DOHH2 (cell line): ENCODE results near the gene NT5C1B.

Experiments
- EZH2phosphoT487 ChIP-seq: fragments of 200-600 bp; sonication (generic); IDR thresholded peaks from 2 replicates; pipeline ENCODE4 v1.6.1; 2017; ENCODE audit warnings: borderline replicate concordance, mild to moderate bottlenecking, antibody characterized with exemption, low read length, moderate library complexity, mixed read lengths
- TF ChIP-seq, protein P1 (sequence below): fragments of 200-600 bp; sonication (generic); IDR thresholded peaks from one replicate; pipeline ENCODE4 v1.5.1; 2014; ENCODE audit warnings: antibody characterized with exemption, mild to moderate bottlenecking, low read depth, low read length; ENCODE audit not compliant: poor library complexity, severe bottlenecking

DNA sequence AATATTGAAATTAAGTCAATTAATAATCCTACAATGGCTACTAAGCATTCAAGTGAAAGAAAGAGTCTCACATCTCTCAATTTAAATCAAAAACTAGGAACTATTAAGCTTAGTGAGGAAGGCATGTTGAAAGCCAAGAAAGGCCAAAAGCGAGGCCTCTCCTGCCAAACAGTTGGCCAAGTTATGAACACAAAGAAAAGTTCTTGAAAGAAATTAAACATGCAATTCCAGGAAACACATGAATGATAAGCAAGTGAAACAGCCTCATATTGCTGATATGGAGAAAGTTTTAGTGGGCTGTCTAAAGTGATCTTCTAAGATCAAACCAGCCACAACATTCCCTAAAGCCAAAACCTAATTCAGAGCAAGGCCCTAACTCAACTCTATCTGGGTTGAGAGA lies 40.7 kb downstream of the NT5C1B start:
- TF ChIP-seq, protein P1, sequence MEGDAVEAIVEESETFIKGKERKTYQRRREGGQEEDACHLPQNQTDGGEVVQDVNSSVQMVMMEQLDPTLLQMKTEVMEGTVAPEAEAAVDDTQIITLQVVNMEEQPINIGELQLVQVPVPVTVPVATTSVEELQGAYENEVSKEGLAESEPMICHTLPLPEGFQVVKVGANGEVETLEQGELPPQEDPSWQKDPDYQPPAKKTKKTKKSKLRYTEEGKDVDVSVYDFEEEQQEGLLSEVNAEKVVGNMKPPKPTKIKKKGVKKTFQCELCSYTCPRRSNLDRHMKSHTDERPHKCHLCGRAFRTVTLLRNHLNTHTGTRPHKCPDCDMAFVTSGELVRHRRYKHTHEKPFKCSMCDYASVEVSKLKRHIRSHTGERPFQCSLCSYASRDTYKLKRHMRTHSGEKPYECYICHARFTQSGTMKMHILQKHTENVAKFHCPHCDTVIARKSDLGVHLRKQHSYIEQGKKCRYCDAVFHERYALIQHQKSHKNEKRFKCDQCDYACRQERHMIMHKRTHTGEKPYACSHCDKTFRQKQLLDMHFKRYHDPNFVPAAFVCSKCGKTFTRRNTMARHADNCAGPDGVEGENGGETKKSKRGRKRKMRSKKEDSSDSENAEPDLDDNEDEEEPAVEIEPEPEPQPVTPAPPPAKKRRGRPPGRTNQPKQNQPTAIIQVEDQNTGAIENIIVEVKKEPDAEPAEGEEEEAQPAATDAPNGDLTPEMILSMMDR: no peak
- no peak for TF ChIP-seq EZH2phosphoT487
